CD4-positive, alpha-beta T cell treated with Interleukin-6 for 4 hours (primary cell): Measurements from ENCODE around the gene COQ9.
"Not testable (repeated sequence)": the region's sequence is repeated elsewhere in the genome, so short reads cannot be mapped to it uniquely, and the experiment has no call there.

ENCODE experiments used
- DNase-seq: peaks from one replicate; pipeline ENCODE4 v3.0.0-alpha.2; 2020; ENCODE audit warnings: mixed read lengths

COQ9 gene

DNA sequence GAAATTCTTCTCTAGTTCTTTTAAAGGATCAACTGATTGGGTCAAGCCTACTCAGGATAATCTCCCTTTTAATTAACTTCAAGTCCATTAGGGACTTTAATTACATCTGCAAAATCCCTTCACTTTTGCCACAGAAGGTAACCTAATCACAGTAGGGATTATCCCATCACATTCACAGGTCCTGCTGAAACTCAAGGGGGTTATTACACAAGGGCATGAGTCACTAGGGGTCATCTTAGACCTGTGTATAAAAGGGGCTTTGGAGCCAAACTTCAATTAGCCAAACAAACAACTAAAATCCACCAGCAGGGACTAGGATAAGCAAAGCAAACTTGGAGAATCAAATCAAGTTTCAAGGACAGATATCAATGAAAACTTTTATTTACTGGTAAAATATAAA, 19.5 kb upstream of the COQ9 start:
- no peak for DNase-seq

DNA sequence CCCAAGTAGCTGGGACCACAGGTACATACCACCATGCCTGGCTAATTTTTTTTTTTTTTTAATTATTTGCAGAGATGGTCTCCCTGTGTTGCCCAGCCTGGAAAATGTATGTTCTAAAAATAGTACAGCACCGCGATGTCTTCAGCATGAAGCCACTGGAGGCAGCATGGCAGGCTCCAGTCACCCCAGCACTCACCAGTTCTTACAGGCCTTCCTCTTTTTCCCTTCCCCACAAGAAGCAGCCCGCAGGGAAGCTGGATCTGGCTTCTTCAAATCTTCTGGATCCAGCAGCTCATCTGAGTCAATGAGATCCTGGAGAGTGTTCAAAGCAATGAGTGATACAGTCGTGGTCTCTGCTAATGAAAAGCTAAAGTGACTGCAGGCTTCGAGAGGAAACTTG, 16.3 kb upstream of the COQ9 start:
- DNase-seq = no peak

DNA sequence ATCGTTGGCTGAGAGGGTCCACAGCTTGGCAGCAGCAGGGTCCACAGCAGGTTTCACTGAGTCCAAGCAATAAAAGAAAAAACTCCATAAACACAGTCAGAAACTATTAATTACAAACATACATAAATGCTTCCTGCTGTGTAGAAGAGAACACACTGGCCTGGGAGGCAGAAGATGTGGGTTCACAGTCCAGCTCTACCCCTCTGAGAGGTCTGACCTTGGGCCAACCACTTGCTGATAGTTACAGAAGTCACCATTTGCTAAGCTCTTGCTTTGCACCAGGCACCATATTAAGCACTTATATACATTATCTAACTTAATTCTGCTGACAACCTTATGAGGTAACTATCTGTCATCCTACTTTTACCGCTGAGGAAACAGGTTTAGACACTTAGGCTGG, 14.8 kb upstream of the COQ9 start:
- DNase-seq = no peak

DNA sequence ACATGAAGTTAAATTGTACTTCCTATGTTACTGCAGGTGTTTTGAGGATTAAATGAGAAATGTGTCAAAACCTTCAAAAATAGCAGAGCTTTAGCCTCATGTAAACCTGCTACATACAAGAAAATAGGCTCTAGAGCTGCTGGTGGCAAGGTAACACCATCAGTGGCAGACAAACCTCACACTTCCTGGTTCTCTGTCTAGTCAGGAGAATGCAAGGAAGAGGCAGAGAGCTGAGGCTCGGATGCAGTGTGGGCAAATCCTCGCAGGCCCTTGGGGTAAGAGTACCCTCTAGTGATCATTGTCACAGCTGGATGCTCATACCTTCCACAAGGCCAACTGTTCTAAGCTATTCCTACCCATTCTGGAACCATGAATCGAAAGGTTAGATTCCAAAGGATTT, 14.3 kb upstream of the COQ9 start:
- DNase-seq = peak; percentile 33

- peak; percentile 50 for DNase-seq
These were observed 13.3 kb upstream of the COQ9 start for GRCh38 chr16:57434003-57434402.

DNA sequence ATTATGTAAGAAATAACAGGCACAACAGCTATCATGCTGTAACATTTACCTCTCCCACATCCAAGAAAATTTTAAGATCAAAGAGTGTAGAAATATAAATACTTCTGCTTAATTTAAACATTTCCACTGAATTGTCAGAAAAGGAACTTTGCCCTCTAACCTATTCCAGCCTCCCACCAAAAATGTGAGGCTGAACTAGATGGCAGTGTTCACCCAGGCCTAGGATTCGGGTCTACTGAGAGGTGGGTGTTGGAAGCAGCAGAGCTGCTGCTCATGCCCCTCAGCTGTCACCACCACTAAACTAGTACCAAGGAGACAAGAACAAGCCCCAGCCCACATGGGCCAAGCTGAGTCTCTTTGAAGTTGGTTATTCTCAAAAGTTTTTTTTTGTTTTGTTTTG, 11.4 kb upstream of the COQ9 start:
- no peak for DNase-seq

GRCh38 chr16:57439947-57440346, 7.3 kb upstream of the COQ9 start:
- not testable (repeated sequence) for DNase-seq

- not testable (repeated sequence) for DNase-seq
These were observed 6.7 kb upstream of the COQ9 start for GRCh38 chr16:57440551-57440950.

DNA sequence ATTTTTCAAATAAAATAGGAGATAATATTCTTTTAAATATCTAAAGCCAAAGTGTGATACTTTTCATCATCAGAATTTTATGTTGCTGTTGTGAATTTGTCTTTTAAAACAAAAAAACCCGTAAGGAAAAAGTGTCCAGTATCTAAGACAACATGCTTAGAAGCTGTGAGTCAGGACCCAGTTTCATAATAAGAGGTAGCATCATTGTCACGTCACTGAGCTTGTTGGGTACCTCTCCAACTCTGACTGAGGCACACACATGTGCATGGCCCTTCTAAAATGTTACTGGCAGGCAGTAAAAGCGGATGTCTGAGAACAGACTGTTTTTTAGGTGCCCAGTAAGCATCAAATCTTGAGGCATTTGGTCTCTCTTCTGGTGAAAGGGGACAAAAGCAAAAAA, 2.6 kb upstream of the COQ9 start:
- no peak for DNase-seq

- no peak for DNase-seq
These were observed 1.8 kb upstream of the COQ9 start for GRCh38 chr16:57445510-57445909.

GRCh38 chr16:57446531-57447185, 621 bp upstream of the COQ9 start:
- DNase-seq = peak; percentile 19

DNA sequence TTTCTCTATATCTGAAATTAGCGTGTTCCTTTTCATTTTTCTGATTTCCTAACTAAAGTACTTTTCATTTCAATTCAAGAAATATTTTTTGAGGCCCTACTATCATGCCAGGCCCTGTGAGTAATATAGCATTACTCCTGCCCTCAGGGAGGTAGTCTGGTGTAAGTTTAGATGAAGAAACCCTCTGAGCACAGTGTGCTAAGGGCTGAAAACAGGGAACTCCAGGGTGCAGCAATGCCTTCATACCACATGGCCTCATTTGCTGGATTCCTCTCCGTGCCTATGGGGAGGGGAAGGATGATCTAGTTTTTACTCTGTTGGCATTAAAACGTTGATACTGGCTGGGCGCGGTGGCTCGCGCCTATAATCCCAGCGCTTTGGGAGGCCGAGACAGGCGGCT, 4.7 kb downstream of the COQ9 start:
- no peak for DNase-seq

DNA sequence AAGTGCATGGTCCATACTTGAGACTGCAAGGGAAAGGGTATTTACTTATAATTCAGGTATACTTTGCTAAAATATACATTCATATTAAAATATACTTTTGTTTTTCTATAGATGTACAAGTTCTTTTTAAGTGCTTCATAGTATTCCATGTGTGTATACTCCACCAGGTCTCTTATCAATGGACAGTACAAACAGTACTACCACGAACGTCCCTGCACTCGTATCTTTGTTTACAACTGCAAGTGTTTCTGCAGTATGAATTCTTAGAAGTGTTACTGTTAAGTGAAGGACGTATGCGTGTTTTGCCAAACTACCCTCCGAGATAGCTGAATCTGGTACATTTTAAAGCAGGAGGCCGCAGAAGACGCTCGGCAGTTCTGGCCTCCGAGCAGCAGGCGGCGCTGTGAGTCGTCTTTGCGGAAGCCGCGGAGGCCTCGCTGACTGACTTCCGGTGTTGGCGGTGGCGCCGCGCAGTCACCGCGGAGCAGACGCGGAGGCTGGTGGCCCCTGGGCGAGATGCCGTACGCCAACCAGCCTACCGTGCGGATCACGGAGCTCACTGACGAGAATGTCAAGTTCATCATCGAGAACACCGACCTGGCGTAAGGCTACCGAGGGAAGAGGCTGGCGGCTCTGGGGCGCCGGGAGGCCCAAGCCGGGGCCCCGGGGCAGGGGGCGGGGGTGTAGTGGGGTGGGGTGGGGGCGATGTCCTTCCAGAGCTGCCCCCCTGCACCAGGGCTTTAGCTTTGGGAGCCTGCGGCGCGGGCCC, 15.1 kb downstream of the COQ9 start, which contains the start of gene POLR2C:
POLR2C (plus strand) TSS at position 471 of the 769 bp plus-strand sequence; CDS start at position 517, 46 bp downstream.
- peak; percentile 93 for DNase-seq

DNA sequence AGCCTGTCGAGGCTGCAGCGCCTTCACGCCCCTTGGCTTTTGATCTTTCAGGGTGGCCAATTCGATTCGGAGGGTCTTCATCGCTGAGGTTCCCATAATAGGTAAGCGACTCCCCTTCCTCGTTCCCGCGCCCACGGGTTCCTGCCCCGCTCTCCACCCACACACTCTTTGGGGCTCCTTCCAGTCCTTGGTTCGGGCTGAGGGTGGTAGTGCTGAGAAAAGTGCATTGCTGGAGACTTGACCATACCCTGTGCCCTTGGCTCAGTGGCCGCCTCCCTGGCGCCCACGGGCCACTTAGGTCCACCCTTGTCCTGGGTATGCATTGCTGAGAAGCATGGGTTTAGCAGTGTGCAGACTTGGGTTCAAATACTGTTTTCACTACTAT, 15.7 kb downstream of the COQ9 start:
- DNase-seq = no peak

DNA sequence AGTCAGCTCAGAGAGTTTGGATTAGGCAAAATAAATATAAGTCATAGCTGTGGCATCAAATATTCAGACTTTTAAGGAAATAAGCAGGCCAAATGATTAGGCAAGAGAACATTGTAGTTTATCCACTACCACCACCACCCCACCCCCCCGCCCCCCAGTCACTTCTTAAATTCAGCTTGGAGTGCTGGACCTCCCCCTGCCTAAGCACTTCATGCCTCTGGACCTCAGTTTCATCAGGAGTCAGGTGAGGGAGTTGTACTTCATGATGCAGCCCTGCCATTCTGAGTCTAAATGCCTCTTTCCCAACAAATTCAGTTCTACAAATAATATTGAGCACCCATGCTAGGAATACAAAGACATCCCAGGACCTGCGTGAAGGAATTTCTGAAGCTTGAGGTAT, 17.2 kb downstream of the COQ9 start:
- no peak for DNase-seq

GRCh38 chr16:57468346-57468745, 21.1 kb downstream of the COQ9 start:
- no peak for DNase-seq

DNA sequence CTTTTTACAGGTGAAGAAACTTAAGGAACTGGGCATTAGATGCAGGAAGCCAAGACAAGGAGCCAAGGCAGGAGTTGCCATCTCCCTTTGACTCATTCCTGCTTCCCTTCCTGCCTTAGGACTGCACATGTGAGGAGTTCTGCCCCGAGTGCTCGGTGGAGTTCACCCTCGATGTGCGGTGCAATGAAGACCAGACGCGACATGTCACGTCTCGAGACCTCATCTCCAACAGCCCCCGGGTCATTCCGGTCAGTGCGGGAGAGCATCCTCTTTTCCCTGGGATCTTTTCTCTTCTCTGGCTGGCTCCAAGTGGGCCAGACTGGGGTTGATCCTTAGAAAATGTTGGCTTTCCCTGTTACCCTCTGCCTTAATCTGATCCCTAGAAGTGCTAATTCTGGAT, 21.8 kb downstream of the COQ9 start:
- DNase-seq = no peak

- no peak for DNase-seq
These were observed 22.7 kb downstream of the COQ9 start for GRCh38 chr16:57469917-57470470.

GRCh38 chr16:57470711-57471110, 23.4 kb downstream of the COQ9 start:
- no peak for DNase-seq

- no peak for DNase-seq
These were observed 23.9 kb downstream of the COQ9 start for GRCh38 chr16:57471209-57471608.

DNA sequence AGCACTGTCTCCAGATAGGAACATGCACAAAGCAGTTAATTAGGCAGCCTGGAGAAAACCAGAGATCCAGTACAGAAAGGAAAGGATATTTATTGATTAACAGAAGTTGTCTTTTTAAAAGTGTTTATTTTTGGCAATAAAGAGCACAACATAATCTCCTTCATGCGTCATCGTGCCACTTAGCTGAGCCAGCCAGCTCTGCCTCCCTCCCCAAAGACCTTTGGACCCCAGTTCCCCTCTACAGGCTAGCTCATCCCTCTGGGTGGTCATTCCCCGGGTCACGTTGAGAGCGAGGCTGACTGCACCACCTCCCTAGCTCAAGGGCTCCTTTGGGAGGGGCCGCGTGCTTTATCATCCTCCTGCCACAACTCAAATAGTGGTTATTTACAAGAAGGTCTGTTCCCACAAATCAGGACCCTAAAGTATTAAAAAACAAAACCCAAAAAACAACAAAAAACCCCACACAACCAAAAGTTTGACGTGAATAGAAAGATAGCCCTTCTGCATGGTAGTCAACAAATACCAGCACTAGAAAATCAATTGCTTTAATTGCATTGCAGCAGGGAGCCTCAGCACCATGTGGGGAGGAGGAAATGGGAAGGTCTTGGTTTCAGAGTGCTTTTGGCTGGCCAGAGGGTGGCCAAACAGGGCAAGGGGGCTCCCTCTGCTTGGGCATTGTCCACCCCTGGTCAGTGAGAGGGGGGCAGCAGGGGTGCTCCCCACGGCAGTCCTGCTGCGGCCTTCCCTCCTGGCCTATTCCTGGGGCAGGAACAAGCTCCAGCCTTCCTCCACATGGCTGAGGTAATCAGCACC, 24.8 kb downstream of the COQ9 start:
- no peak for DNase-seq

GRCh38 chr16:57472665-57473060, 25.4 kb downstream of the COQ9 start:
- DNase-seq = no peak

GRCh38 chr16:57473176-57473840, 26.0 kb downstream of the COQ9 start:
- no peak for DNase-seq
